ENCODE data around the gene VPS13D. TPM values are rescaled to one million over a fixed set of nuclear protein-coding genes. Genes with fewer than 3 reads are reported as not detected.

VPS13D gene
- total and polyA plus RNA-seq, 2 donors (not counting 3 experiments of a cell fraction or from before 2014, with no cell fraction given): 13.6 to 48.5 TPM

- Histone ChIP-seq H3K9ac (replicated peaks; ENCODE audit: extremely low read depth, insufficient read depth, low read length) (no peak overlapping the region), H3K27me3 (ENCODE audit: control insufficient read depth in 2 of 2, insufficient read depth in 2 of 2, low read length in 2 of 2) (no peaks in the 10 kb centered on the region), H4K20me1 (replicated peaks; ENCODE audit: control insufficient read depth, extremely low read depth, insufficient read depth, low read length) (no peaks in the 10 kb centered on the region), H3K9me1 (replicated peaks; ENCODE audit: control insufficient read depth, extremely low read depth, insufficient read depth, low read length) (no peaks in the 10 kb centered on the region), H2AFZ (ENCODE audit: low read depth, low read length) (no peak overlapping the region), H3K36me3 (ENCODE audit: control insufficient read depth in 2 of 2, extremely low read depth in 1 of 2, insufficient read depth in 2 of 2, low read length in 2 of 2) (peaks cover 22 to 33% of the 10 kb centered on the region in 2 experiments), H3K4me1 (ENCODE audit: control insufficient read depth, extremely low read depth, insufficient read depth, low read length) (no peaks in the 10 kb centered on the region), H3K4me3 (replicated peaks in 1 of 3; ENCODE audit: insufficient read depth in 1 of 3, low read depth in 1 of 3, low read length in 3 of 3) (no peak overlapping the region), H3K4me2 (ENCODE audit: insufficient read depth, low read length) (no peak overlapping the region), H3K27ac (ENCODE audit: insufficient read depth, low read depth, low read length) (no peak overlapping the region), H3K79me2 (ENCODE audit: control insufficient read depth, insufficient read depth, low read length) (no peaks in the 10 kb centered on the region), H3K9me3 (replicated peaks; ENCODE audit: control insufficient read depth, insufficient read depth, low read length) (no peaks in the 10 kb centered on the region)
- ChIA-PET CTCF (interaction anchor here (0.7 to 8.6 kb wide), 5 partner anchors 148 to 386 kb away, joined by 3 to 165 read pairs (median 3); no protein-coding TSS in a partner anchor), POLR2A (no interaction called here)
- intact Hi-C loops (cut with micrococcal nuclease) (loop anchor here (10.0 kb wide), 1 partner anchor 58 kb away; no protein-coding TSS in a partner anchor), dilution Hi-C loops (cut with MboI; ENCODE audit: extremely low pct_ligation_motif_present, low sequenced_read_pairs) (no loop called here)
- BruUV-seq (replicated peaks): no TSS peak
- FAIRE-seq (no peak), DNase-seq (ENCODE audit: low read depth, low spot score) (no peak)
- no peak for TF ChIP-seq MYC (IDR thresholded peaks at IDR 0.05; ENCODE audit: low read depth, low read length)
- TF ChIP-seq EZH2 (IDR thresholded peaks at IDR 0.05; ENCODE audit: borderline replicate concordance, low read depth, low read length, severe bottlenecking): no peak
- TF ChIP-seq POLR2A (IDR thresholded peaks at IDR 0.05; ENCODE audit: low read depth, low read length): no peak
- TF ChIP-seq GATA2 (IDR thresholded peaks at IDR 0.05; ENCODE audit: insufficient read depth, insufficient read length, low read depth, low read length): no peak
- no peak for TF ChIP-seq MAX (IDR thresholded peaks at IDR 0.05; ENCODE audit: insufficient read depth, insufficient read length)
- TF ChIP-seq CTCF (IDR thresholded peaks at IDR 0.05; ENCODE audit: extremely low read depth in 1 of 2, insufficient read depth in 1 of 2, low read depth in 1 of 2, low read length in 2 of 2): no peak
- TF ChIP-seq POLR2AphosphoS5 (IDR thresholded peaks at IDR 0.05; ENCODE audit: insufficient read depth, low read depth, low read length): no peak
- no peak for TF ChIP-seq FOS (IDR thresholded peaks at IDR 0.05; ENCODE audit: borderline replicate concordance, insufficient read depth, low read length)
- TF ChIP-seq JUN (IDR thresholded peaks at IDR 0.05; ENCODE audit: borderline replicate concordance, insufficient read depth, insufficient read length, low read depth): no peak
Observed at GRCh38 chr1:12272770-12273169, 42.9 kb downstream of the VPS13D start.

Data from endothelial cell of umbilical vein (primary cell).